HepG2 (cell line): ENCODE data around the gene SNUPN. TPM values are rescaled to one million over a fixed set of nuclear protein-coding genes. Genes with fewer than 3 reads are reported as not detected.

ENCODE experiments used
- ARID4A ChIP-seq: sonication (generic); formaldehyde crosslinking; IDR thresholded peaks from 2 replicates; pipeline ENCODE4 v1.5.0; 2020; ENCODE audit warnings: mild to moderate bottlenecking, missing genetic modification reagents, borderline replicate concordance
- EZH2 ChIP-seq: conservative IDR thresholded peaks from 2 replicates; pipeline ENCODE4 v1.6.1; 2012; ENCODE audit warnings: mild to moderate bottlenecking, low read depth, low read length, moderate library complexity
- GFI1 ChIP-seq: sonication (generic); formaldehyde crosslinking; IDR thresholded peaks from 2 replicates; pipeline ENCODE4 v1.5.0; 2020; ENCODE audit warnings: missing genetic modification reagents, mild to moderate bottlenecking, borderline replicate concordance
- HOXA9 ChIP-seq: sonication (generic); formaldehyde crosslinking; IDR thresholded peaks from 2 replicates; pipeline ENCODE4 v1.8.1; 2022; ENCODE audit warnings: missing genetic modification reagents, mild to moderate bottlenecking, moderate library complexity, borderline replicate concordance
- KLF12 ChIP-seq: sonication (generic); formaldehyde crosslinking; IDR thresholded peaks from 2 replicates; pipeline ENCODE4 v1.4.0; 2020; ENCODE audit warnings: missing genetic modification reagents, borderline replicate concordance
- ZFP90 ChIP-seq: sonication (generic); formaldehyde crosslinking; IDR thresholded peaks from 2 replicates; pipeline ENCODE4 v1.8.0; 2022; ENCODE audit warnings: missing genetic modification reagents, mild to moderate bottlenecking, inconsistent platforms, borderline replicate concordance
- ZNF138 ChIP-seq: sonication (generic); formaldehyde crosslinking; IDR thresholded peaks from 2 replicates; pipeline ENCODE4 v1.5.0; 2020; ENCODE audit warnings: mild to moderate bottlenecking, low read depth, missing genetic modification reagents
- ZNF781 ChIP-seq: sonication (generic); formaldehyde crosslinking; IDR thresholded peaks from 2 replicates; pipeline ENCODE4 v1.5.1; 2020; ENCODE audit warnings: borderline replicate concordance, mild to moderate bottlenecking, missing genetic modification reagents; ENCODE audit errors: not compliant biosample characterization
- polyA plus RNA-seq, 8 experiments: library from polyadenylated mRNA; depleted of rRNA in 3 of 8; stranded (reverse) in 7 of 8; unstranded in 1 of 8; fragments of >200 nt; fragmentation: Illumina TruSeq in 4 of 8; extraction: Trizol in 4 of 8; gene quantifications; 2 replicates each; pipeline versions ENCODE4 v1.2.1 to v1.2.3, GENCODE V29; 2011 to 2016; ENCODE audit warnings: low read depth in 4 of 8, missing spikeins in 1 of 8, mixed read lengths in 1 of 8; ENCODE audit not compliant: insufficient read depth in 1 of 8
- total RNA-seq, 5 experiments: library from RNA; depleted of rRNA; stranded (reverse); fragments of >200 nt; fragmentation: Illumina TruSeq; extraction: Trizol; gene quantifications; 2 replicates each; pipeline ENCODE4 v1.2.3, GENCODE V29; 2016; ENCODE audit warnings: low read depth in 1 of 5
- TF ChIP-seq, protein P1 (sequence below): sonication (generic); formaldehyde crosslinking; conservative IDR thresholded peaks from 2 replicates; pipeline ENCODE4 v1.4.0; 2020; ENCODE audit warnings: missing genetic modification reagents
- TF ChIP-seq, protein P2 (sequence below): IDR thresholded peaks from 2 replicates; pipeline ENCODE4 v1.6.1; 2016; ENCODE audit warnings: low read depth, borderline replicate concordance
- TF ChIP-seq, protein P3 (sequence below): sonication (generic); formaldehyde crosslinking; IDR thresholded peaks from 2 replicates; pipeline ENCODE4 v1.5.0; 2020; ENCODE audit warnings: missing genetic modification reagents

The SNUPN gene
- total and polyA plus RNA-seq, 2 of the 13 experiments (the other 11 are each of a cell fraction or from before 2014, with no cell fraction given), result 9.0 to 16.4 TPM

DNA sequence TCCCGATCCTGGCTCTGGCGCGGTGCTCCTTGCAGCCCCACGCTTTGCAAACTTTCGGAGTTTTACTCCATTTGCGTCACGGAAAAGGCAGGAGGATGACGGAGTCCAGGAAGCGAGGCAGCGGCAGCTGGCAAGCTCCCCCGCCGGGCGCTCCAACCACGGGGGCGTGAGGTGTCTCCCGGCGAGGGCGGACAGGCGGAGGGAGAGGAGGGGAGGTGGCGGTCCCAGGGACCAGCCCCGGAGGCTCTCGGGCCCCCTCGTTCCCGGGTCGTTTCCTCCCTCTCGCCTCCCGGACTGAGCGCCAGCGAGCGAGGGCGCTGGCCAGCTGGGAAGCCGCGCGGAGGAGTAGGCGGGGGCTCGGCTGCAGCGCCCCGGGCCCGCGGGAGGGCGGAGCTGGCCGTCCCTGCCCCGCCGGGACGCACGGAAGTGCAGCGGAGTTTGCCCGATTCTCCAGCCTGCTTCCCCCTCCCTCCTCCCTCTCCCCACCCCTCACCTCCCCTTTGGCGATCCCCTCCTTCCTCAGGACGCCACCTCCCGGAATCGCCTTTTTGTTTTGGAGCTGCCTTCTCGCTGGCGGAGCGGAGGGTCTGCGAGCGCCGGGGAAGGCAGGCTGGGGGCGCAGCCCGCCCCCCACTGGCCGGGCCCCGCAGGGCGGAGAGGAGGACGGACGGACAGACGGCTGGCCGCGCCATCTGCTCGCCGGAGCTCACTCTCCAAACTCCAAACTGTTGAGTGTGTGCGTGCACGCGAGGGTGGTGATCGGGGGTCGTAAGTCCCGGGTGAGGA, 22.0 kb upstream of the SNUPN start, which contains the start of gene SNX33 (continued):
- TF ChIP-seq ARID4A (CRISPR knock-in tag), result peak; percentile 84
- TF ChIP-seq ZNF138 (CRISPR knock-in tag), result no peak
- TF ChIP-seq, protein P1, sequence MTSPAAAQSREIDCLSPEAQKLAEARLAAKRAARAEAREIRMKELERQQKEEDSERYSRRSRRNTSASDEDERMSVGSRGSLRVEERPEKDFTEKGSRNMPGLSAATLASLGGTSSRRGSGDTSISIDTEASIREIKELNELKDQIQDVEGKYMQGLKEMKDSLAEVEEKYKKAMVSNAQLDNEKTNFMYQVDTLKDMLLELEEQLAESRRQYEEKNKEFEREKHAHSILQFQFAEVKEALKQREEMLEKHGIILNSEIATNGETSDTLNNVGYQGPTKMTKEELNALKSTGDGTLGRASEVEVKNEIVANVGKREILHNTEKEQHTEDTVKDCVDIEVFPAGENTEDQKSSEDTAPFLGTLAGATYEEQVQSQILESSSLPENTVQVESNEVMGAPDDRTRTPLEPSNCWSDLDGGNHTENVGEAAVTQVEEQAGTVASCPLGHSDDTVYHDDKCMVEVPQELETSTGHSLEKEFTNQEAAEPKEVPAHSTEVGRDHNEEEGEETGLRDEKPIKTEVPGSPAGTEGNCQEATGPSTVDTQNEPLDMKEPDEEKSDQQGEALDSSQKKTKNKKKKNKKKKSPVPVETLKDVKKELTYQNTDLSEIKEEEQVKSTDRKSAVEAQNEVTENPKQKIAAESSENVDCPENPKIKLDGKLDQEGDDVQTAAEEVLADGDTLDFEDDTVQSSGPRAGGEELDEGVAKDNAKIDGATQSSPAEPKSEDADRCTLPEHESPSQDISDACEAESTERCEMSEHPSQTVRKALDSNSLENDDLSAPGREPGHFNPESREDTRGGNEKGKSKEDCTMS, result no peak
- no peak for TF ChIP-seq EZH2
- TF ChIP-seq HOXA9 (CRISPR knock-in tag), result 0 out of 2 replicates have a peak, but pooled peaks have one; percentile 4
- TF ChIP-seq KLF12 (CRISPR knock-in tag), result peak; percentile 51; the same call in 1 of the 2 replicates
- no peak for TF ChIP-seq ZNF781 (CRISPR knock-in tag)
- TF ChIP-seq ZFP90, result no peak; the same call in 1 of the 2 replicates
- TF ChIP-seq, protein P2, sequence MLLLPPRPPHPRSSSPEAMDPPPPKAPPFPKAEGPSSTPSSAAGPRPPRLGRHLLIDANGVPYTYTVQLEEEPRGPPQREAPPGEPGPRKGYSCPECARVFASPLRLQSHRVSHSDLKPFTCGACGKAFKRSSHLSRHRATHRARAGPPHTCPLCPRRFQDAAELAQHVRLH (CRISPR knock-in tag), result peak; percentile 15; the same call in 1 of the 2 replicates
- TF ChIP-seq, protein P3, sequence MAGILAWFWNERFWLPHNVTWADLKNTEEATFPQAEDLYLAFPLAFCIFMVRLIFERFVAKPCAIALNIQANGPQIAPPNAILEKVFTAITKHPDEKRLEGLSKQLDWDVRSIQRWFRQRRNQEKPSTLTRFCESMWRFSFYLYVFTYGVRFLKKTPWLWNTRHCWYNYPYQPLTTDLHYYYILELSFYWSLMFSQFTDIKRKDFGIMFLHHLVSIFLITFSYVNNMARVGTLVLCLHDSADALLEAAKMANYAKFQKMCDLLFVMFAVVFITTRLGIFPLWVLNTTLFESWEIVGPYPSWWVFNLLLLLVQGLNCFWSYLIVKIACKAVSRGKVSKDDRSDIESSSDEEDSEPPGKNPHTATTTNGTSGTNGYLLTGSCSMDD (CRISPR knock-in tag), result no peak
- TF ChIP-seq GFI1 (CRISPR knock-in tag), result peak; percentile 57; the same call in 1 of the 2 replicates
